K562 (cell line): Measurements from ENCODE around the gene RAMP2. TPM values are rescaled to one million over a fixed set of nuclear protein-coding genes. Genes with fewer than 3 reads are reported as not detected.

ENCODE experiments used
- GTF2A2 ChIP-seq: IDR thresholded peaks from 2 replicates; pipeline ENCODE4 v1.6.1; 2016; ENCODE audit warnings: mild to moderate bottlenecking, missing genetic modification characterization, missing compliant biosample characterization
- HDAC2 ChIP-seq: fragments of 450-650 bp; IDR thresholded peaks from 2 replicates; pipeline ENCODE4 v1.6.1; 2016; ENCODE audit warnings: mild to moderate bottlenecking
- L3MBTL2 ChIP-seq: fragments of 450-650 bp; IDR thresholded peaks from 2 replicates; pipeline ENCODE4 v1.6.1; 2016; ENCODE audit warnings: mild to moderate bottlenecking, moderate library complexity
- MTA3 ChIP-seq: fragments of 450-650 bp; formaldehyde crosslinking; IDR thresholded peaks from 2 replicates; pipeline ENCODE4 v1.6.1; 2017; ENCODE audit warnings: mild to moderate bottlenecking, borderline replicate concordance
- POLR2AphosphoS5 ChIP-seq: IDR thresholded peaks from 2 replicates; pipeline ENCODE4 v1.6.1; 2011; ENCODE audit warnings: mild to moderate bottlenecking, low read depth, low read length, moderate library complexity; ENCODE audit not compliant: control insufficient read depth, insufficient read depth
- TAF7 ChIP-seq: fragments of 450-650 bp; IDR thresholded peaks from 2 replicates; pipeline ENCODE4 v1.6.1; 2016; ENCODE audit warnings: missing genetic modification characterization, missing compliant biosample characterization
- U2AF1 ChIP-seq: fragments of 200-400 bp; formaldehyde crosslinking; optimal IDR thresholded peaks from 2 replicates; pipeline ENCODE3; 2017; ENCODE audit warnings: mild to moderate bottlenecking, low read depth, low read length, moderate library complexity
- VEZF1 ChIP-seq: fragments of 200-800 bp; sonication (Bioruptor generic); IDR thresholded peaks from 2 replicates; pipeline ENCODE4 v1.6.1; 2017; ENCODE audit warnings: missing genetic modification characterization, missing compliant biosample characterization
- ZFX ChIP-seq: sonication (generic); formaldehyde crosslinking; IDR thresholded peaks from 2 replicates; pipeline ENCODE4 v1.8.0; 2022; ENCODE audit warnings: mild to moderate bottlenecking, missing genetic modification reagents, moderate library complexity
- ZNF263 ChIP-seq: sonication (generic); formaldehyde crosslinking; IDR thresholded peaks from 2 replicates; pipeline ENCODE4 v1.8.0; 2022; ENCODE audit warnings: mild to moderate bottlenecking, missing genetic modification reagents, borderline replicate concordance
- ZNF589 ChIP-seq: fragments of 200-800 bp; sonication (Bioruptor generic); IDR thresholded peaks from 2 replicates; pipeline ENCODE4 v1.6.1; 2016; ENCODE audit warnings: low read depth, missing genetic modification characterization, missing compliant biosample characterization
- polyA plus RNA-seq, 8 experiments: library from polyadenylated mRNA; depleted of rRNA in 4 of 8; stranded (reverse) in 5 of 8; unstranded in 3 of 8; fragments of >200 nt; fragmentation: Nextera tagmentation in 2 of 8; fragmentation: Illumina TruSeq in 1 of 8; extraction: Ambion mirVana in 2 of 8; extraction: Trizol in 1 of 8; gene quantifications; 2 replicates each; pipeline versions ENCODE4 v1.2.1 to v1.2.3, GENCODE V29; 2011 to 2014; ENCODE audit warnings: inconsistent platforms in 1 of 8, missing spikeins in 1 of 8
- total RNA-seq, 7 experiments: library from RNA; depleted of rRNA in 6 of 7; stranded (reverse); fragments of >200 nt in 6 of 7; fragmentation: Illumina TruSeq in 2 of 7; extraction: Trizol in 2 of 7; gene quantifications; 2 replicates each; pipeline versions ENCODE4 v1.2.1 to v1.2.3, GENCODE V29; 2011 to 2021; ENCODE audit warnings: low replicate concordance in 1 of 7
- TF ChIP-seq, protein P1 (sequence below), 2 experiments: IDR thresholded peaks; 2 replicates each; pipeline ENCODE4 v1.6.1; 2012; ENCODE audit warnings: improper control_type of control experiment in 2 of 2, low read depth in 2 of 2, low read length in 2 of 2, borderline replicate concordance in 1 of 2
- TF ChIP-seq, protein P2 (sequence below), 3 experiments: fragments of 200-800 bp in 1 of 3; fragments of 250-450 bp in 1 of 3; fragments of 450-650 bp in 1 of 3; sonication (Bioruptor Pico) in 1 of 3; sonication (Bioruptor generic) in 1 of 3; formaldehyde crosslinking in 1 of 3; IDR thresholded peaks; 2 replicates each; pipeline versions ENCODE4 v1.6.1 to v1.8.0; 2016 to 2022; ENCODE audit warnings: mild to moderate bottlenecking in 2 of 3, missing genetic modification characterization in 2 of 3, missing compliant biosample characterization in 1 of 3, moderate library complexity in 1 of 3
- TF ChIP-seq, protein P3 (sequence below): fragments of 250-450 bp; sonication (Bioruptor Pico); IDR thresholded peaks from 2 replicates; pipeline ENCODE4 v1.4.0; 2020; ENCODE audit warnings: mild to moderate bottlenecking, moderate library complexity

The RAMP2 gene
- total and polyA plus RNA-seq, 9 of the 15 experiments (the other 6 are each of a cell fraction or from before 2014, with no cell fraction given): not detected

- TF ChIP-seq MTA3: 0 out of 2 replicates have a peak, but pooled peaks have one; percentile 50
- TF ChIP-seq ZNF263 (CRISPR knock-in tag): 0 out of 2 replicates have a peak, but pooled peaks have one; percentile 4
- peak; percentile 100 for TF ChIP-seq L3MBTL2
- TF ChIP-seq TAF7 (tag): no peak; the same call in 1 of the 2 replicates
- TF ChIP-seq, protein P1, sequence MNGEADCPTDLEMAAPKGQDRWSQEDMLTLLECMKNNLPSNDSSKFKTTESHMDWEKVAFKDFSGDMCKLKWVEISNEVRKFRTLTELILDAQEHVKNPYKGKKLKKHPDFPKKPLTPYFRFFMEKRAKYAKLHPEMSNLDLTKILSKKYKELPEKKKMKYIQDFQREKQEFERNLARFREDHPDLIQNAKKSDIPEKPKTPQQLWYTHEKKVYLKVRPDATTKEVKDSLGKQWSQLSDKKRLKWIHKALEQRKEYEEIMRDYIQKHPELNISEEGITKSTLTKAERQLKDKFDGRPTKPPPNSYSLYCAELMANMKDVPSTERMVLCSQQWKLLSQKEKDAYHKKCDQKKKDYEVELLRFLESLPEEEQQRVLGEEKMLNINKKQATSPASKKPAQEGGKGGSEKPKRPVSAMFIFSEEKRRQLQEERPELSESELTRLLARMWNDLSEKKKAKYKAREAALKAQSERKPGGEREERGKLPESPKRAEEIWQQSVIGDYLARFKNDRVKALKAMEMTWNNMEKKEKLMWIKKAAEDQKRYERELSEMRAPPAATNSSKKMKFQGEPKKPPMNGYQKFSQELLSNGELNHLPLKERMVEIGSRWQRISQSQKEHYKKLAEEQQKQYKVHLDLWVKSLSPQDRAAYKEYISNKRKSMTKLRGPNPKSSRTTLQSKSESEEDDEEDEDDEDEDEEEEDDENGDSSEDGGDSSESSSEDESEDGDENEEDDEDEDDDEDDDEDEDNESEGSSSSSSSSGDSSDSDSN (IDR thresholded peaks at IDR 0.05; ENCODE audit: borderline replicate concordance in 1 of 2, low read depth in 2 of 2, low read length in 2 of 2): 0 out of 4 replicates have a peak, but pooled peaks of 1 of the 2 experiments have one; percentile 25
- peak; percentile 73 for TF ChIP-seq VEZF1 (CRISPR knock-in tag)
- TF ChIP-seq, protein P2, sequence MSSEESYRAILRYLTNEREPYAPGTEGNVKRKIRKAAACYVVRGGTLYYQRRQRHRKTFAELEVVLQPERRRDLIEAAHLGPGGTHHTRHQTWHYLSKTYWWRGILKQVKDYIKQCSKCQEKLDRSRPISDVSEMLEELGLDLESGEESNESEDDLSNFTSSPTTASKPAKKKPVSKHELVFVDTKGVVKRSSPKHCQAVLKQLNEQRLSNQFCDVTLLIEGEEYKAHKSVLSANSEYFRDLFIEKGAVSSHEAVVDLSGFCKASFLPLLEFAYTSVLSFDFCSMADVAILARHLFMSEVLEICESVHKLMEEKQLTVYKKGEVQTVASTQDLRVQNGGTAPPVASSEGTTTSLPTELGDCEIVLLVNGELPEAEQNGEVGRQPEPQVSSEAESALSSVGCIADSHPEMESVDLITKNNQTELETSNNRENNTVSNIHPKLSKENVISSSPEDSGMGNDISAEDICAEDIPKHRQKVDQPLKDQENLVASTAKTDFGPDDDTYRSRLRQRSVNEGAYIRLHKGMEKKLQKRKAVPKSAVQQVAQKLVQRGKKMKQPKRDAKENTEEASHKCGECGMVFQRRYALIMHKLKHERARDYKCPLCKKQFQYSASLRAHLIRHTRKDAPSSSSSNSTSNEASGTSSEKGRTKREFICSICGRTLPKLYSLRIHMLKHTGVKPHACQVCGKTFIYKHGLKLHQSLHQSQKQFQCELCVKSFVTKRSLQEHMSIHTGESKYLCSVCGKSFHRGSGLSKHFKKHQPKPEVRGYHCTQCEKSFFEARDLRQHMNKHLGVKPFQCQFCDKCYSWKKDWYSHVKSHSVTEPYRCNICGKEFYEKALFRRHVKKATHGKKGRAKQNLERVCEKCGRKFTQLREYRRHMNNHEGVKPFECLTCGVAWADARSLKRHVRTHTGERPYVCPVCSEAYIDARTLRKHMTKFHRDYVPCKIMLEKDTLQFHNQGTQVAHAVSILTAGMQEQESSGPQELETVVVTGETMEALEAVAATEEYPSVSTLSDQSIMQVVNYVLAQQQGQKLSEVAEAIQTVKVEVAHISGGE (CRISPR knock-in tag; IDR thresholded peaks at IDR 0.05): peak in 1 of 3 experiments; percentile 44; a peak in 1 of 6 replicates
- TF ChIP-seq GTF2A2 (tag): no peak
- TF ChIP-seq ZFX: peak; percentile 45
- no peak for TF ChIP-seq U2AF1
- peak; percentile 58; the same call in 1 of the 2 replicates for TF ChIP-seq POLR2AphosphoS5
- TF ChIP-seq, protein P3, sequence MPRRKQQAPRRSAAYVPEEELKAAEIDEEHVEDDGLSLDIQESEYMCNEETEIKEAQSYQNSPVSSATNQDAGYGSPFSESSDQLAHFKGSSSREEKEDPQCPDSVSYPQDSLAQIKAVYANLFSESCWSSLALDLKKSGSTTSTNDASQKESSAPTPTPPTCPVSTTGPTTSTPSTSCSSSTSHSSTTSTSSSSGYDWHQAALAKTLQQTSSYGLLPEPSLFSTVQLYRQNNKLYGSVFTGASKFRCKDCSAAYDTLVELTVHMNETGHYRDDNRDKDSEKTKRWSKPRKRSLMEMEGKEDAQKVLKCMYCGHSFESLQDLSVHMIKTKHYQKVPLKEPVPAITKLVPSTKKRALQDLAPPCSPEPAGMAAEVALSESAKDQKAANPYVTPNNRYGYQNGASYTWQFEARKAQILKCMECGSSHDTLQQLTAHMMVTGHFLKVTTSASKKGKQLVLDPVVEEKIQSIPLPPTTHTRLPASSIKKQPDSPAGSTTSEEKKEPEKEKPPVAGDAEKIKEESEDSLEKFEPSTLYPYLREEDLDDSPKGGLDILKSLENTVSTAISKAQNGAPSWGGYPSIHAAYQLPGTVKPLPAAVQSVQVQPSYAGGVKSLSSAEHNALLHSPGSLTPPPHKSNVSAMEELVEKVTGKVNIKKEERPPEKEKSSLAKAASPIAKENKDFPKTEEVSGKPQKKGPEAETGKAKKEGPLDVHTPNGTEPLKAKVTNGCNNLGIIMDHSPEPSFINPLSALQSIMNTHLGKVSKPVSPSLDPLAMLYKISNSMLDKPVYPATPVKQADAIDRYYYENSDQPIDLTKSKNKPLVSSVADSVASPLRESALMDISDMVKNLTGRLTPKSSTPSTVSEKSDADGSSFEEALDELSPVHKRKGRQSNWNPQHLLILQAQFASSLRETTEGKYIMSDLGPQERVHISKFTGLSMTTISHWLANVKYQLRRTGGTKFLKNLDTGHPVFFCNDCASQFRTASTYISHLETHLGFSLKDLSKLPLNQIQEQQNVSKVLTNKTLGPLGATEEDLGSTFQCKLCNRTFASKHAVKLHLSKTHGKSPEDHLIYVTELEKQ (CRISPR knock-in tag): peak; percentile 71; the same call in 1 of the 2 replicates
- TF ChIP-seq ZNF589 (CRISPR knock-in tag): 0 out of 2 replicates have a peak, but pooled peaks have one; percentile 57
- 0 out of 2 replicates have a peak, but pooled peaks have one; percentile 53 for TF ChIP-seq HDAC2
Observed at GRCh38 chr17:42744806-42745617, 16.0 kb upstream of the RAMP2 start, which contains the start of gene EZH1 (continued).
